Hepatocyte (in vitro differentiated cells): ENCODE data around the gene FAM53C.

Experiments
- CTCF ChIP-seq: fragments of 200-600 bp; sonication (generic); IDR thresholded peaks from 2 replicates; pipeline ENCODE4 v1.5.1; 2016; ENCODE audit warnings: antibody characterized with exemption, mild to moderate bottlenecking; ENCODE audit not compliant: poor library complexity
- EZH2phosphoT487 ChIP-seq: fragments of 200-600 bp; sonication (generic); IDR thresholded peaks from one replicate; pipeline ENCODE4 v1.6.1; 2018; ENCODE audit warnings: antibody characterized with exemption, mild to moderate bottlenecking, low read depth, moderate library complexity; ENCODE audit not compliant: unreplicated experiment, severe bottlenecking

GRCh38 chr5:138366632-138367382 lies 28.7 kb downstream of the FAM53C start:
- TF ChIP-seq CTCF: no peak
- no peak for TF ChIP-seq EZH2phosphoT487
